ENCODE measurements around the gene FABP1.

- TF ChIP-seq CTCF (IDR thresholded peaks at IDR 0.05 in 4 of 5, conservative IDR thresholded peaks at IDR 0.05 in 1 of 5) (no peak), POLR2A (IDR thresholded peaks at IDR 0.05) (peak in 1 of 2 donors; percentile 13)
Measured at GRCh38 chr2:88170472-88170892, 42.6 kb upstream of the FABP1 start.
